Adipocyte (in vitro differentiated cells): Measurements from ENCODE around the gene OR2L5.

Experiments used
- DNase-seq: peaks from one replicate; pipeline ENCODE4 v3.0.0-alpha.2; 2015; ENCODE audit warnings: low read depth
- H3K27me3 ChIP-seq: replicated peaks from 2 replicates; pipeline ENCODE4 v1.7.0; 2013; ENCODE audit warnings: mild to moderate bottlenecking, low read length, moderate library complexity; ENCODE audit not compliant: control insufficient read depth, insufficient read depth
- H3K36me3 ChIP-seq: 2 replicates; pipeline ENCODE4 v1.7.0; 2013; ENCODE audit warnings: low read length, mild to moderate bottlenecking, moderate library complexity; ENCODE audit not compliant: control insufficient read depth, insufficient read depth, severe bottlenecking
- H3K4me1 ChIP-seq: 2 replicates; pipeline ENCODE4 v1.7.0; 2013; ENCODE audit warnings: mild to moderate bottlenecking, low read length, moderate library complexity; ENCODE audit not compliant: control insufficient read depth, insufficient read depth
- H3K4me3 ChIP-seq: 2 replicates; pipeline ENCODE4 v1.7.0; 2013; ENCODE audit warnings: mild to moderate bottlenecking, low read length, moderate library complexity
- H3K9ac ChIP-seq: 2 replicates; pipeline ENCODE4 v1.7.0; 2013; ENCODE audit warnings: mild to moderate bottlenecking, low read length, moderate library complexity
- H3K9me3 ChIP-seq: 2 replicates; pipeline ENCODE4 v1.7.0; 2013; ENCODE audit warnings: mild to moderate bottlenecking, low read length, moderate library complexity; ENCODE audit not compliant: control insufficient read depth

The OR2L5 gene

GRCh38 chr1:248047008-248047407 is 33.5 kb downstream of the OR2L5 start:
- Histone ChIP-seq H3K9ac (no peak overlapping the region), H3K4me3 (no peak overlapping the region), H3K27me3 (no peaks in the 10 kb centered on the region), H3K9me3 (no peaks in the 10 kb centered on the region), H3K4me1 (no peaks in the 10 kb centered on the region), H3K36me3 (no peaks in the 10 kb centered on the region)
- no peak for DNase-seq

GRCh38 chr1:248054671-248055070 is 41.2 kb downstream of the OR2L5 start:
- Histone ChIP-seq H3K4me1 (no peaks in the 10 kb centered on the region), H3K36me3 (no peaks in the 10 kb centered on the region), H3K27me3 (no peaks in the 10 kb centered on the region), H3K4me3 (no peak overlapping the region), H3K9me3 (peaks cover 12% of the 10 kb centered on the region), H3K9ac (no peak overlapping the region)
- DNase-seq = no peak

GRCh38 chr1:248055261-248055660 is 41.8 kb downstream of the OR2L5 start:
- Histone ChIP-seq H3K27me3 (no peaks in the 10 kb centered on the region), H3K9ac (no peak overlapping the region), H3K9me3 (peaks cover 12% of the 10 kb centered on the region), H3K4me1 (no peaks in the 10 kb centered on the region), H3K4me3 (no peak overlapping the region), H3K36me3 (no peaks in the 10 kb centered on the region)
- no peak for DNase-seq

DNA sequence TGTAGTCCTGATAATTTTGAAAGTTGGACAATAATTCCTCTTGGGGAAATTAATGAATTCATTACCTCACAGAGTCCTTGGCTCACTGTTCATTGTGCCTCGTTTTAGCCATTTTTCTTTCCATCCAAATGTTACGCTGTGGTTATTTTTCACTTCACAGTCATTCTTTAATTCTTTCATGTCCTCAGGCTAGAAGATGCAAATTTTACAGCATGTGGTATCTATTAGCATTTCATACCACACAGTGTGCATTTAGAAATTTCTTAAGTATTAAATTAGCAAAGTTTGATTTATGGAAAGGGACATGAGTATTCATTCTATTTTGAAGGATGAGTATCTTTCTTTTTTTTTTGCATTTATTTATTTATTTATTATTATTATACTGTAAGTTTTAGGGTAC is 51.6 kb downstream of the OR2L5 start:
- Histone ChIP-seq H3K4me3 (no peak overlapping the region), H3K9me3 (no peaks in the 10 kb centered on the region), H3K36me3 (no peaks in the 10 kb centered on the region), H3K27me3 (no peaks in the 10 kb centered on the region), H3K9ac (no peak overlapping the region), H3K4me1 (no peaks in the 10 kb centered on the region)
- DNase-seq = no peak

DNA sequence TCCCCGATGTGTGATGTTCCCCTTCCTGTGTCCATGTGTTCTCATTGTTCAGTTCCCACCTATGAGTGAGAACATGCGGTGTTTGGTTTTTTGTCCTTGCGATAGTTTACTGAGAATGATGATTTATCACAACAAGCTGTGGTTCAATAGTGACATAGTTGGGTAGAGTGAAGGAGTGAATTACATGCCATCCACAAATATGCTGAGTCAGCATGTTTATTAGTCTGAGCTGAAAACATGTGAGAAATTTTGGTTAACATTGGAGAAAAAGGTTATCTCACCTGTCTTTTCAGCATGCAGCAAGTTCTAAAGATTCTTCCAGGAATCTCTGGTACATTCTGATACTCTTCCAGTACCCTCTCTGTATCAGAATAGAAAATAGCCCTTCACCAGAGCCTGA is 52.1 kb downstream of the OR2L5 start:
- Histone ChIP-seq H3K9ac (no peak overlapping the region), H3K27me3 (no peaks in the 10 kb centered on the region), H3K4me3 (no peak overlapping the region), H3K9me3 (no peaks in the 10 kb centered on the region), H3K36me3 (no peaks in the 10 kb centered on the region), H3K4me1 (no peaks in the 10 kb centered on the region)
- no peak for DNase-seq
